Peyer's patch (tissue), 4 donors: Measurements from ENCODE around the gene TM4SF5.

Source experiments
- POLR2A ChIP-seq, 2 donors: fragments of 450-650 bp; IDR thresholded peaks; one replicate each; pipeline ENCODE4 v1.5.1; 2017; ENCODE audit warnings: antibody characterized with exemption in 2 of 2, mild to moderate bottlenecking in 2 of 2, moderate library complexity in 2 of 2
- TF ChIP-seq, protein P1 (sequence below), 6 experiments: fragments of 450-650 bp in 4 of 6; fragments of 200-600 bp in 2 of 6; sonication (generic) in 1 of 6; IDR thresholded peaks; one replicate each; pipeline ENCODE4 v1.5.1; 2017 to 2019; ENCODE audit warnings: antibody characterized with exemption in 6 of 6, mild to moderate bottlenecking in 3 of 6, moderate library complexity in 1 of 6

- TF ChIP-seq, protein P1, sequence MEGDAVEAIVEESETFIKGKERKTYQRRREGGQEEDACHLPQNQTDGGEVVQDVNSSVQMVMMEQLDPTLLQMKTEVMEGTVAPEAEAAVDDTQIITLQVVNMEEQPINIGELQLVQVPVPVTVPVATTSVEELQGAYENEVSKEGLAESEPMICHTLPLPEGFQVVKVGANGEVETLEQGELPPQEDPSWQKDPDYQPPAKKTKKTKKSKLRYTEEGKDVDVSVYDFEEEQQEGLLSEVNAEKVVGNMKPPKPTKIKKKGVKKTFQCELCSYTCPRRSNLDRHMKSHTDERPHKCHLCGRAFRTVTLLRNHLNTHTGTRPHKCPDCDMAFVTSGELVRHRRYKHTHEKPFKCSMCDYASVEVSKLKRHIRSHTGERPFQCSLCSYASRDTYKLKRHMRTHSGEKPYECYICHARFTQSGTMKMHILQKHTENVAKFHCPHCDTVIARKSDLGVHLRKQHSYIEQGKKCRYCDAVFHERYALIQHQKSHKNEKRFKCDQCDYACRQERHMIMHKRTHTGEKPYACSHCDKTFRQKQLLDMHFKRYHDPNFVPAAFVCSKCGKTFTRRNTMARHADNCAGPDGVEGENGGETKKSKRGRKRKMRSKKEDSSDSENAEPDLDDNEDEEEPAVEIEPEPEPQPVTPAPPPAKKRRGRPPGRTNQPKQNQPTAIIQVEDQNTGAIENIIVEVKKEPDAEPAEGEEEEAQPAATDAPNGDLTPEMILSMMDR (IDR thresholded peaks at IDR 0.05), result no peak
- peak; percentile 19 to 59 for TF ChIP-seq POLR2A (IDR thresholded peaks at IDR 0.05)
These were observed 538 bp downstream of the TM4SF5 start for GRCh38 chr17:4772235-4772613.
